ENCODE measurements around the gene CALR.
A peak's percentile ranks its signal among the peaks of the same experiment; 100 is the strongest.
"Not testable (repeated sequence)": the region's sequence is repeated elsewhere in the genome, so short reads cannot be mapped to it uniquely, and the experiment has no call there.

The CALR gene

GRCh38 chr19:12935071-12935470 lies 3.3 kb upstream of the CALR start:
- no peak for DNase-seq

DNA sequence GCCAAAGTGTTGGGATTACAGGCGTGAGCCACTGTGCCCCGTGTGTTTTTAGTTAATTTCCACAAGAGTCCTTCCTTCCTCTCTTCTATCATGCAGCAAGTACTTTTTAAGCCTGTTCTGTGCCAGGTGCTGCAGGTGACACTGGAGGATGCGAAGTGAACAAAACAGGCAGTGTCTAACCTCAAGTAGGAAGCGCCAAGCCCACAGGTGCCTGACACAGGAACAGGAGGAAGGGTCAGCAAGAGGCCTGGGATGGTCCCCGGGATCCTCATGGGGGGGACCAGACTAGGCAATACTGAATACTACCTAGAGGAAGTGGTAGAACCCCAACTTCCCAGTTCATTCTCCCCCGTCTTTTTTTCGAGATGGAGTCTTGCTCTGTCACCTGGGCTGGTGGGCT lies 1.8 kb upstream of the CALR start:
- DNase-seq = no peak

DNA sequence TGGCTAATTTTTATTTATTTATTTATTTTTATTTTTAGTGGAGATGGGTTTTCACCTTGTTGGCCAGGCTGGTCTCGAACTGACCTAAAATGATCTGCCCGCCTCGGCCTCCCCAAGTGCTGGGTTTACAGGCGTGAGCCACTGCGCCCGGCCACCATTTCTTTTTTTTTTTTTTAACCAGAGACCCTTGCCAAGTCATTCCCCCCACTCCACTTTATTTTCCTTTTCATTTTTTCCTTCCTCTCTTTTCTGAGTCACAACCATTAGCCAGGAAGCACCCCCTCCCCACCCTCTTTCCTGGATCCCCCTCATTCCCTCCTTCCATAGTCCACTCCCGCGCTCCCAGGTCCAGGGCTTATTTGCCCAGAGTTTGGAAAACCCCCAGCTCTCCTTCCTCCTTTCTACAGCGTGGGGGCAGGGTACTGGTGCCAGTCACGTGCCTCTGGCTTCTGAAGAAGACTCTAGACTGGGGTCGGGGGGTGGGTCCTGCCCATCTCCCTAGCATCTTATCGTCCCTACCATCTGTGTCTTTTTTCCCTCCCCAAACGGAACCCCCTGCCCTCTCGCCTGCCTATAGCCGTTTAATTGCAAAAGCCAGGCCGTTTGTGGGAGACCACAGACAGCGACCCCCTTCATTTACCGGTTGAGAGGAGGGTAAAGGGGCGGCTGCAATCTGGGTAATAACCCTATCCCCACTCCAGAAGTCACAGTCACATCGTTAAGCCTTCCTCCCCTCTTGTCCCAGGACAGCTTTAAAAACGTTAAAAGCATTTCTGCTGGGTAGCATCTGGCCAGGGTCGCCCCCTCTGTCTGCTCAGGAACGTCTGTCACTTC lies 1.1 kb upstream of the CALR start:
- DNase-seq = peak; percentile 37

DNA sequence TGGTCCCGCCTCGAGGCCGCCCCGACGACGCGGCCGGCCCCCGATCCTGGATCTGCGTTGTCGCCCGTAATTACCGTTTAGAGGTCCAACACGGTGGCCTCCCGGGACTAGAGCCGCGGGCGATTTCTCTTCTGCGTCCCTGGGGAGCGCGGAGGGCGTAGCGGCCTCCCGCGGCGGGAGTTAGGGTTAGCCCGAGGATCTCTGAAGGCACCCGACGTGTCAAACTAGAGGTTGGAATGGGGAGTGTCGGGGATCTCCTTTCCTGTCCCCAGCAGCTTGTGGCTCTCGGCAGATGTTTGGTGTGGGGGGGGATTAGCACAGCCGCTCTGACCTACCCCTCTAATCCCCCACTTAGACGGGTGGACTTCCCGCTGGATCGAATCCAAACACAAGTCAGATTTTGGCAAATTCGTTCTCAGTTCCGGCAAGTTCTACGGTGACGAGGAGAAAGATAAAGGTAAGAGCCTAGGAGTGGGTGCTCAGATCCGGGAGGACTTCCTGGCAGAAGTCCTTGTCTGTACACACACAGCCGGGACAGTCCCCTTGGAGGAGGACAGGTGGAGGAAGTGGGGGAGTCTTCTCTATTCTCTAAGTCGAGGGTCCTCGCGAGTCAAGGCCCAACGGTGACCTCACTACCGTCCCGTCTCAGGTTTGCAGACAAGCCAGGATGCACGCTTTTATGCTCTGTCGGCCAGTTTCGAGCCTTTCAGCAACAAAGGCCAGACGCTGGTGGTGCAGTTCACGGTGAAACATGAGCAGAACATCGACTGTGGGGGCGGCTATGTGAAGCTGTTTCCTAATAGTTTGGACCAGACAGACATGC lies 581 bp downstream of the CALR start:
- peak; percentile 32 for DNase-seq

DNA sequence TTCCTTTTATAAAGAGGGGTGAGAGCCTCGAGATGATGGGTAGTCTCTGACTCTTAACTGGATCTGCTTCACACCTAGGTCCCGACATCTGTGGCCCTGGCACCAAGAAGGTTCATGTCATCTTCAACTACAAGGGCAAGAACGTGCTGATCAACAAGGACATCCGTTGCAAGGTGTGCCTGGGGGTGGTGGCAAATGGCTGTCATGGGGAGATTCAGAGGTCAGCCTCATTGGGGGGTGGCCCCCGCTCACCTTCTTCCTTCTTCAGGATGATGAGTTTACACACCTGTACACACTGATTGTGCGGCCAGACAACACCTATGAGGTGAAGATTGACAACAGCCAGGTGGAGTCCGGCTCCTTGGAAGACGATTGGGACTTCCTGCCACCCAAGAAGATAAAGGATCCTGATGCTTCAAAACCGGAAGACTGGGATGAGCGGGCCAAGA lies 1.6 kb downstream of the CALR start:
- DNase-seq = no peak

DNA sequence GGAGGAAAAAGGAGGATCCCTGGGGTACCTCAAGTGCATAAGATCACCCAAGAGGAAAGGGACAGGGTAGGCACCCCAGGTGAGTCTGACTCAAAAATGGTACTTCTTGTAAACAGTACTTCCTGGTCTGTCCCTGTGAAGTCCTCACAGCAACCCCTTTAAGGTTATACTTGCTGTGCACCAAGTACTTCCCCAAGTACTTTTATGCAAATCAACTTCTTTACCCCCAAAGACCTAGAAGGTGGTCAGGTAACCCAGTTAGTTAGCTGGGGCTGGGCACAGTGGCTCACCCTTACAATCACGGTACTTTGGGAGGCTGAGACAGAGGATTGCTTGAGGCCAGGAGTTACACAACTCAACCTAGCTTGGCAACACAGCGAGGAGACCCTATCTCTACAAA lies 2.5 kb downstream of the CALR start:
- DNase-seq = no peak

DNA sequence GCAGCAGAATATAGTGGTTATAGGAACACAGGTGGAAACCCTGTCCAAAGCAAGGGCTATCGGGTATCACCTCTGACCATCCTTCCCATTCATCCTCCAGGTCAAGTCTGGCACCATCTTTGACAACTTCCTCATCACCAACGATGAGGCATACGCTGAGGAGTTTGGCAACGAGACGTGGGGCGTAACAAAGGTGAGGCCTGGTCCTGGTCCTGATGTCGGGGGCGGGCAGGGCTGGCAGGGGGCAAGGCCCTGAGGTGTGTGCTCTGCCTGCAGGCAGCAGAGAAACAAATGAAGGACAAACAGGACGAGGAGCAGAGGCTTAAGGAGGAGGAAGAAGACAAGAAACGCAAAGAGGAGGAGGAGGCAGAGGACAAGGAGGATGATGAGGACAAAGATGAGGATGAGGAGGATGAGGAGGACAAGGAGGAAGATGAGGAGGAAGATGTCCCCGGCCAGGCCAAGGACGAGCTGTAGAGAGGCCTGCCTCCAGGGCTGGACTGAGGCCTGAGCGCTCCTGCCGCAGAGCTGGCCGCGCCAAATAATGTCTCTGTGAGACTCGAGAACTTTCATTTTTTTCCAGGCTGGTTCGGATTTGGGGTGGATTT lies 5.1 kb downstream of the CALR start:
- DNase-seq = no peak

GRCh38 chr19:12944104-12944674 lies 5.8 kb downstream of the CALR start:
- DNase-seq = no peak

- DNase-seq = peak; percentile 99
Observed at GRCh38 chr19:12945479-12946091, 7.2 kb downstream of the CALR start, which contains the start of gene RAD23A. Gene RAD23A, plus strand, starts transcription at chr19:12945862. Its CDS starts 87 bp downstream, at chr19:12945949.

- peak; percentile 78 for DNase-seq
Observed at GRCh38 chr19:12946092-12946721, 7.8 kb downstream of the CALR start.

DNA sequence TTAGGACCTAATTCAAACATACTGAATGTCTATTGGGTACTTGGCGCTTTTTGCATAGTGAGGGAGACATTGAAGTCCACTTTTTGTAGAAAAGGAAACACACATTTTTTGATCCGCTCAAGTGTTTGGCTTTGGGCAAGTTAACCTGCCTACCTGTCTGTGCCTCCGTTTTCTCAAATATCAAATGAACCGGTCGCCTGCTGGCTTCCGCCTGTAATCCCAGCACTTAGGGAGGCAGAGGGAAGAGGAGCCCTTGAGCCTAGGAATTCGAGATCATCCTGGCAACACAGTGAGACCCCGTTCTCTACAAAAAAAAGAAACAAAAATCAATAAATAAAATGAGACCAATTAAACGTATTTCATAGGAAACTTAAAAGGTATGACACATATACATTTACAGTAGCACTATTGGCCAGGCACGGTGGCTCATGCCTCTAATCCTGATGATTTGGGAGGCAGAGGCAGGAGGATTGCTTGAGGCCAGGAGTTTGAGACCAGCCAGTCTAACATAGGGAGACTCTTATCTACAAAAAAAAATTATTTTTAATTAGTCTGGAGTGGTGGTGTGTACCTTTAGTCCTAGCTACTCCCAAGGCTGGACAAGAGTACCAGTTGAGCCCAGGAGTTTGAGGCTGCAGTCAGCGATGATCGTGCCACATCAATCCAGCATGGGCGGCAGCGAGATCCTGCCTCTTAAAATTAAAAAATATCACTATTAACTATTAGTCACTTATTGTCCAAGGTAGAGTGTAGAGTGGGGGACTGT lies 8.5 kb downstream of the CALR start:
- no peak for DNase-seq

DNA sequence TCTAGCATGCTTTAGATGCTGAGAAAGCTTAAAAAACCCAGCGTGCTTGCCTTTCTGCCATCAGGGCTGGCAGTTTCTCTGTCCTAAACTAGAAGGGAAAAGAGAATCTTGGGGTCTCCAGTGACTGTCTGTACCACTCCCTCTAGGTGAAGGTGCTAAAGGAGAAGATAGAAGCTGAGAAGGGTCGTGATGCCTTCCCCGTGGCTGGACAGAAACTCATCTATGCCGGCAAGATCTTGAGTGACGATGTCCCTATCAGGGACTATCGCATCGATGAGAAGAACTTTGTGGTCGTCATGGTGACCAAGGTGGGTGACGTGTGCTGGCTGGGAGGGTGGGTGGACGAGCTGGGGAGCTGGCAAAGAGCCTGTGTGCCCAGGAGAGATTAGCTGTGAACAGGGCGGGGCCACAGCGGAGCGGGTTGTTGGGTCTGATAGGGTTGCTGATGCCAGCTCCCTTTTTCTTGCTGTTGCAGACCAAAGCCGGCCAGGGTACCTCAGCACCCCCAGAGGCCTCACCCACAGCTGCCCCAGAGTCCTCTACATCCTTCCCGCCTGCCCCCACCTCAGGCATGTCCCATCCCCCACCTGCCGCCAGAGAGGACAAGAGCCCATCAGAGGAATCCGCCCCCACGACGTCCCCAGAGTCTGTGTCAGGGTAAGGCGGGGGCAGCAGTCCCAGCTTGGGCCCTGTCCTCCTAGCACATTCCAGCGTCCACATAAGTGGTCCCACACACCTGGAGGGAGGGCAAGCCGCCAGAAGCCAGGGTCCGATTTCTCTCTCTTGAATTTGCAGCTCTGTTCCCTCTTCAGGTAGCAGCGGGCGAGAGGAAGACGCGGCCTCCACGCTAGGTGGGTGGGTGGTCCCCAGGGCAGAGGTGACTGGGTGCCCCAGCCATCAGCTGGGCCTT lies 9.5 kb downstream of the CALR start:
- no peak for DNase-seq

DNA sequence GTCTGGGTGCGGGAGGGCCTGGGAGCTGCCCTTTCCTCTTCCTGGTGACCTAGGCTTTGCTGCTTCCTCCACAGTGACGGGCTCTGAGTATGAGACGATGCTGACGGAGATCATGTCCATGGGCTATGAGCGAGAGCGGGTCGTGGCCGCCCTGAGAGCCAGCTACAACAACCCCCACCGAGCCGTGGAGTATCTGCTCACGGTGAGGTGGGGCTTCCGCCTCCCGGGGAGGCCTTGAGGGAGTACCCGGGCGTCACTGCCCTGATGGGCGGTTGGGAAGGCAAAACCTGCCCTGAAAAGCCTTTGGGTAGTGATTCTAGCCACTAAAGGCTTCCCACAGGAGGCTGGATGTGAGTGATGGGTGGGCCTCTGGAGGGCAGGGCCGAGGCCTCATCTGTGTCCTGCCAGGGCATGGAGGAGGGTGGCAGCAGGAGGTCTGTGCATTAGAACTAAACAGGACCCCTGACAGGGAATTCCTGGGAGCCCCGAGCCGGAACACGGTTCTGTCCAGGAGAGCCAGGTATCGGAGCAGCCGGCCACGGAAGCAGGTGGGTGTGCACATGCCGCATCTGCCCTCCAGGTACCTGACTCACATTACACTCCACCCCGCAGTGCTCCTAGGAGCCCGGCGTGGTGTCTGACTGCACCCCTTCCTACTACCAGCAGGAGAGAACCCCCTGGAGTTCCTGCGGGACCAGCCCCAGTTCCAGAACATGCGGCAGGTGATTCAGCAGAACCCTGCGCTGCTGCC lies 10.4 kb downstream of the CALR start:
- DNase-seq = no peak

DNA sequence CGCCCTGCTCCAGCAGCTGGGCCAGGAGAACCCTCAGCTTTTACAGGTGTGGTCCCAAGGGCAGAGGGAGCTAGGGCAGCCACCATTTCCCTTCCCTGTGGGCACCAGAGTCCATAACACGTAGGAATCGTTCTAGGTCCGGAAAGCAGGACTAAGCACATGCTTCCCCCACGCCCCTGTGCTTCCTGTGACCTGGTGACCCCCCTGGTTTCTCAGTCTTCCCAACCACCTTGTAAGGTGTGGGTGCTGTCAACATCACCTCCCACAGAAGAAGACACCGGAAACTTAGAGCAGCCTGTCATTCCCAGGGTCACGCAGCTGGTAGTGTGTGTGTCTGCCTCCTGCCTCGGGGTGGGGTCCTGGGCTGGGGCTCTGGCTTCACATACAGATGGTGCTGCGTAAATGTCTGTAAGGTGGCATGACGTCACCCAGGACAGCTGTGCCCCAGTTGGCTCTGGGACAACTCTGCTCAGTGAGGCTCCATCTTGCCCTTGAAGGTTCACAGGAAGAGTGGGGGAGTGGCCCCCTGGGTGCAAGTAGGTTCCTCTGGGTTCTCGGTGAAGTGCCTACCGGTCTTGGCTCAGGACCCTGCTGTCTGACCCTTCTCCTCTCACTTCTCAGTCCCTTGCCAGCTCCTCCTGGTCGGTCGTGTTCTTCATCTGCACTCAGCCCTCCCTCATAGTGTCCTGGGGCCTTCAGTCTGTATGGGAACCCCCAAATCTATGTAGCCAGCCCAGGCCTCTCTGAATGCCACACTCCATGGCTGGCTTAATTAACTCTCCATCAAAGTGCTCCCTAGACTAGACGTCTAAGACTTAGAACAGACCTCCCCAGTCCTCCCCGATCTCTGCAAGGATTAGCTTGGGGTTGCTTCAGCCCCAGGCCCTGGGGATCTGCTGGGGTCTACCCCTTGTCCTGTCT lies 11.2 kb downstream of the CALR start:
- no peak for DNase-seq

- DNase-seq = not testable (repeated sequence)
Observed at GRCh38 chr19:12952050-12952449, 13.6 kb downstream of the CALR start.

DNA sequence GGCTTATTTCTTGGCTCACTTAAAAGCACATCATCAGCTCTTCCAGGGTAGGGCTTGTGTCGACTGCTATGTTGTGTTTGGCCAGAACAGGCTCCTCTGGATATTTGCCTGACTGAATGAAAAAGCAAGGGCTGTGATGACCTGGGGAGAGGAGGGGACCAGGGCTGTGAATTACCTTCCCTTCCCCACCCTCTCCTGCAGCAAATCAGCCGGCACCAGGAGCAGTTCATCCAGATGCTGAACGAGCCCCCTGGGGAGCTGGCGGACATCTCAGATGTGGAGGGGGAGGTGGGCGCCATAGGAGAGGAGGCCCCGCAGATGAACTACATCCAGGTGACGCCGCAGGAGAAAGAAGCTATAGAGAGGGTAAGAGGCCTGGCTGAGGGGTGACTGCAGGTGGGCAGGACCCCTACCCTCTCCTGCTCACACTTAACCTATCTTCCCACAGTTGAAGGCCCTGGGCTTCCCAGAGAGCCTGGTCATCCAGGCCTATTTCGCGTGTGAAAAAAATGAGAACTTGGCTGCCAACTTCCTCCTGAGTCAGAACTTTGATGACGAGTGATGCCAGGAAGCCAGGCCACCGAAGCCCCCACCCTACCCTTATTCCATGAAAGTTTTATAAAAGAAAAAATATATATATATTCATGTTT lies 14.2 kb downstream of the CALR start:
- DNase-seq = peak; percentile 76

DNA sequence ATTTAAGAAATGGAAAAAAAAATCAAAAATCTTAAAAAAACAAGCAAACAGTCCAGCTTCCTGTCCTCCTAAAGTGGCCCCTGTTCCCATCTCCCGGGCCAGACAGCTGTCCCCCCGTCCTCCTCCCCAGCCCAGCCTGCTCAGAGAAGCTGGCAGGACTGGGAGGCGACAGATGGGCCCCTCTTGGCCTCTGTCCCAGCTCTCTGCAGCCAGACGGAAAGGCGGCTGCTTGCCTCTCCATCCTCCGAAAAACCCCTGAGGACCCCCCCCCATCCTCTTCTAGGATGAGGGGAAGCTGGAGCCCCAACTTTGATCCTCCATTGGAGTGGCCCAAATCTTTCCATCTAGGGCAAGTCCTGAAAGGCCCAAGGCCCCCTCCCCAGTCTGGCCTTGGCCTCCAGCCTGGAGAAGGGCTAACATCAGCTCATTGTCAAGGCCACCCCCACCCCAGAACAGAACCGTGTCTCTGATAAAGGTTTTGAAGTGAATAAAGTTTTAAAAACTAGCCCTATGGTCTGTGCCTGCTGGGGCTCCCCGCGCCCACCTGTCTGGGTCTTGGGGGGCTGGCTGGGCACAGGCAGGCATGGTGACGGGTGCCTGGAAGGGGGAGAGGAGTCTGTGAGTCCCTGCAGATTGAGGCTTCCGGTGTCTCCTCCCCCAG lies 14.9 kb downstream of the CALR start:
- no peak for DNase-seq
